ENCODE measurements around the gene NMS. TPM values are rescaled to one million over a fixed set of nuclear protein-coding genes. Genes with fewer than 3 reads are reported as not detected.
"Not testable (repeated sequence)": the region's sequence is repeated elsewhere in the genome, so short reads cannot be mapped to it uniquely, and the experiment has no call there.

The NMS gene
- total and polyA plus RNA-seq, 10 of the 15 experiments (the other 5 are each of a cell fraction or from before 2014, with no cell fraction given): not detected

DNA sequence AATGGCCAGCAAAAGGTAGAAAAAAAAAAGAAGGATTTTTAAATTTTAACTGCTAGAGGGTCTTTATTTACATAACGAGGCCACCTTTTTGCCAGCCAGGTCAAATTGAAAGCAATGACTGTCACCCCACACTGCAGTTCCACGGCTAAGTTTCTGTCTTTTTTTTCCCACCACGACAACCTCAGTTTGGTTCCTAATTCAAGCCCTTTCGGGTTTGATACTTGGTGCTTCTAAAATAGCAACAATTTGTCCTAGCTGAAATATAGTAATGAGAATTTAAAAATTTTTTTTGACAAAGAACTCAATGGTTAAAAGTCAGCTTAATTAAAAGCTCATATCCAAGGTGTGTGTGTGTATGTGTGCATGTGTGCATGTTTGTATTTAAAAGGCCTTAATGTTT is 16.4 kb upstream of the NMS start (continued):
- TF ChIP-seq SMC3 (IDR thresholded peaks at IDR 0.05; ENCODE audit: borderline replicate concordance, low read length) (no peak), NFIC (IDR thresholded peaks at IDR 0.05; ENCODE audit: low read depth, low read length) (0 out of 2 replicates have a peak, but pooled peaks have one; percentile 15), RFX5 (IDR thresholded peaks at IDR 0.05; ENCODE audit: low read depth, low read length) (no peak), CEBPB (IDR thresholded peaks at IDR 0.05; ENCODE audit: borderline replicate concordance in 1 of 2, low read depth in 2 of 2, low read length in 2 of 2) (no peak), NR2F1 (conservative IDR thresholded peaks at IDR 0.05) (no peak)
- TF ChIP-seq, protein P1, sequence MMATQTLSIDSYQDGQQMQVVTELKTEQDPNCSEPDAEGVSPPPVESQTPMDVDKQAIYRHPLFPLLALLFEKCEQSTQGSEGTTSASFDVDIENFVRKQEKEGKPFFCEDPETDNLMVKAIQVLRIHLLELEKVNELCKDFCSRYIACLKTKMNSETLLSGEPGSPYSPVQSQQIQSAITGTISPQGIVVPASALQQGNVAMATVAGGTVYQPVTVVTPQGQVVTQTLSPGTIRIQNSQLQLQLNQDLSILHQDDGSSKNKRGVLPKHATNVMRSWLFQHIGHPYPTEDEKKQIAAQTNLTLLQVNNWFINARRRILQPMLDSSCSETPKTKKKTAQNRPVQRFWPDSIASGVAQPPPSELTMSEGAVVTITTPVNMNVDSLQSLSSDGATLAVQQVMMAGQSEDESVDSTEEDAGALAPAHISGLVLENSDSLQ (IDR thresholded peaks at IDR 0.05): no peak

DNA sequence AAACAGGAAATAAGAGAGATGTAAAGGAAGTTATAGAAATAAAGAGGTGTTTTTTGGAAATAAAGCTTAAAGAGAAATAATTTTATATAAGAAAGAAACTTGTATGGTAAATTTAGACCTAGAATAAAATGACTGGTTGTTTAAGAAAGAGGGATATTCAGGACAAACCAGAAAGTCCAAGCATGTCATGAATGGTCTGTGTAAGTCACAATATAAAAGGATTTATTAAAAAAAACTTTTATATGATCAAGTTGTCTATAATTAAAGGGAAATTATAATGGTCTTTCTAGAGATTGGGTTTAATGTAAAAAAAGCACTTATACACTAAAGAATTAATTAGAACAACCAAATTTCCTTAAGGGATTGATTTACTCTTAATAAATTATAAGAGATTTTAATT is 13.9 kb upstream of the NMS start:
- H2AFZ ChIP-seq (ENCODE audit: control insufficient read depth, low read depth, low read length); H3K4me2 ChIP-seq (ENCODE audit: control insufficient read depth, insufficient read depth); RAD21 ChIA-PET (ENCODE audit: unreplicated experiment); H3K36me3 ChIP-seq (ENCODE audit: control insufficient read depth in 2 of 2, insufficient read depth in 2 of 2, low read length in 1 of 2); H3K27me3 ChIP-seq (replicated peaks in 1 of 2; ENCODE audit: control insufficient read depth in 2 of 2, insufficient read depth in 2 of 2, low read length in 1 of 2); H3K79me2 ChIP-seq (ENCODE audit: control insufficient read depth, insufficient read depth, low read length); H3K4me1 ChIP-seq (ENCODE audit: control insufficient read depth, insufficient read depth, low read length); H3K9me3 ChIP-seq (replicated peaks; ENCODE audit: control insufficient read depth, insufficient read depth, low read length); in situ Hi-C loops (cut with MboI); H3K4me3 ChIP-seq; FAIRE-seq; intact Hi-C loops (cut with micrococcal nuclease; ENCODE audit: unreplicated experiment); DNase-seq (ENCODE audit: low read depth, low spot score); CTCF ChIA-PET; BruUV-seq (replicated peaks); POLR2A ChIA-PET; ATAC-seq; SMC1A ChIA-PET (ENCODE audit: uncharacterized antibody, unreplicated experiment); H3K9ac ChIP-seq (ENCODE audit: control insufficient read depth, insufficient read depth, low read length); H4K20me1 ChIP-seq (ENCODE audit: control insufficient read depth, insufficient read depth); H3K27ac ChIP-seq (ENCODE audit: control insufficient read depth, insufficient read depth): not testable (repeated sequence)
